Measurements from ENCODE around the gene CCBE1. TPM values are rescaled to one million over a fixed set of nuclear protein-coding genes. Genes with fewer than 3 reads are reported as not detected.

The CCBE1 gene
- total RNA-seq, 1 donor, result 35.3 TPM

GRCh38 chr18:59623456-59624368 is 73.5 kb downstream of the CCBE1 start:
- TF ChIP-seq CTCF (IDR thresholded peaks at IDR 0.05; ENCODE audit: insufficient read depth, low read length), result no peak
- no peak overlapping the region for H3K4me3 ChIP-seq (ENCODE audit: low read depth, low read length)
- peak; percentile 91 for DNase-seq (ENCODE audit: low read depth)

GRCh38 chr18:59621027-59621426 is 76.2 kb downstream of the CCBE1 start:
- DNase-seq (ENCODE audit: low read depth), result peak; percentile 43

GRCh38 chr18:59620381-59620780 is 76.8 kb downstream of the CCBE1 start:
- no peak overlapping the region for H3K4me3 ChIP-seq (ENCODE audit: low read depth, low read length)
- no peak for DNase-seq (ENCODE audit: low read depth)
- no peak for TF ChIP-seq CTCF (IDR thresholded peaks at IDR 0.05; ENCODE audit: insufficient read depth, low read length)

More at GRCh38 chr18:59621027-59621426, 76.2 kb downstream of the CCBE1 start:
- no peak for TF ChIP-seq CTCF (IDR thresholded peaks at IDR 0.05; ENCODE audit: insufficient read depth, low read length)
- H3K4me3 ChIP-seq (ENCODE audit: low read depth, low read length), result no peak overlapping the region

GRCh38 chr18:59619816-59620215 is 77.4 kb downstream of the CCBE1 start:
- DNase-seq (ENCODE audit: low read depth), result no peak
- TF ChIP-seq CTCF (IDR thresholded peaks at IDR 0.05; ENCODE audit: insufficient read depth, low read length), result no peak
- H3K4me3 ChIP-seq (ENCODE audit: low read depth, low read length), result no peak overlapping the region

GRCh38 chr18:59617468-59617932 is 79.7 kb downstream of the CCBE1 start:
- peak; percentile 35 for DNase-seq (ENCODE audit: low read depth)
- TF ChIP-seq CTCF (IDR thresholded peaks at IDR 0.05; ENCODE audit: insufficient read depth, low read length), result no peak
- no peak overlapping the region for H3K4me3 ChIP-seq (ENCODE audit: low read depth, low read length)

GRCh38 chr18:59616501-59616900 is 80.7 kb downstream of the CCBE1 start:
- no peak for TF ChIP-seq CTCF (IDR thresholded peaks at IDR 0.05; ENCODE audit: insufficient read depth, low read length)
- DNase-seq (ENCODE audit: low read depth), result peak; percentile 39
- no peak overlapping the region for H3K4me3 ChIP-seq (ENCODE audit: low read depth, low read length)

Measured in fibroblast of the aortic adventitia (primary cell).